ENCODE data around the gene AKAP17A.
"Not testable (repeated sequence)": the region's sequence is repeated elsewhere in the genome, so short reads cannot be mapped to it uniquely, and the experiment has no call there.

The AKAP17A gene

GRCh38 chrX:1600406-1601050 lies 9.1 kb downstream of the AKAP17A start:
- in situ Hi-C loops (cut with MboI; ENCODE audit: low sequenced_read_pairs): no loop called here

- in situ Hi-C loops (cut with MboI; ENCODE audit: low sequenced_read_pairs): no loop called here
Observed at GRCh38 chrX:1601051-1601767, 9.8 kb downstream of the AKAP17A start.

- in situ Hi-C loops (cut with MboI; ENCODE audit: low sequenced_read_pairs): no loop called here
Observed at GRCh38 chrX:1601768-1602085, 10.3 kb downstream of the AKAP17A start.

GRCh38 chrX:1602299-1602698 lies 10.9 kb downstream of the AKAP17A start:
- in situ Hi-C loops (cut with MboI; ENCODE audit: low sequenced_read_pairs): no loop called here

- in situ Hi-C loops (cut with MboI; ENCODE audit: low sequenced_read_pairs): no loop called here
Observed at GRCh38 chrX:1606496-1606895, 15.1 kb downstream of the AKAP17A start.

- in situ Hi-C loops (cut with MboI; ENCODE audit: low sequenced_read_pairs): no loop called here
Observed at GRCh38 chrX:1609311-1609710, 17.9 kb downstream of the AKAP17A start.

- in situ Hi-C loops (cut with MboI; ENCODE audit: low sequenced_read_pairs): no loop called here
Observed at GRCh38 chrX:1609762-1610161, 18.4 kb downstream of the AKAP17A start.

- in situ Hi-C loops (cut with MboI; ENCODE audit: low sequenced_read_pairs): no loop called here
Observed at GRCh38 chrX:1610166-1610565, 18.8 kb downstream of the AKAP17A start.

- in situ Hi-C loops (cut with MboI; ENCODE audit: low sequenced_read_pairs): no loop called here
Observed at GRCh38 chrX:1610736-1611135, 19.3 kb downstream of the AKAP17A start.

- in situ Hi-C loops (cut with MboI; ENCODE audit: low sequenced_read_pairs): no loop called here
Observed at GRCh38 chrX:1612641-1613286, 21.4 kb downstream of the AKAP17A start.

- in situ Hi-C loops (cut with MboI; ENCODE audit: low sequenced_read_pairs): no loop called here
Observed at GRCh38 chrX:1614927-1615326, 23.5 kb downstream of the AKAP17A start, which contains the start of gene ASMT. Gene ASMT (plus strand): TSS chrX:1615059. CDS start chrX:1615200, 141 bp downstream.

- in situ Hi-C loops (cut with MboI; ENCODE audit: low sequenced_read_pairs): no loop called here
Observed at GRCh38 chrX:1618689-1619088, 27.3 kb downstream of the AKAP17A start.

GRCh38 chrX:1623691-1624090 lies 32.3 kb downstream of the AKAP17A start:
- in situ Hi-C loops (cut with MboI; ENCODE audit: low sequenced_read_pairs): no loop called here

GRCh38 chrX:1624158-1624860 lies 32.9 kb downstream of the AKAP17A start:
- in situ Hi-C loops (cut with MboI; ENCODE audit: low sequenced_read_pairs): not testable (repeated sequence)

GRCh38 chrX:1624861-1625215 lies 33.4 kb downstream of the AKAP17A start:
- in situ Hi-C loops (cut with MboI; ENCODE audit: low sequenced_read_pairs): not testable (repeated sequence)

- in situ Hi-C loops (cut with MboI; ENCODE audit: low sequenced_read_pairs): no loop called here
Observed at GRCh38 chrX:1629244-1629643, 37.8 kb downstream of the AKAP17A start.

GRCh38 chrX:1646009-1646408 lies 54.6 kb downstream of the AKAP17A start:
- in situ Hi-C loops (cut with MboI; ENCODE audit: low sequenced_read_pairs): no loop called here

- in situ Hi-C loops (cut with MboI; ENCODE audit: low sequenced_read_pairs): loop anchor here (25.0 kb wide), 1 partner anchor 963 kb away; no protein-coding TSS in a partner anchor
Observed at GRCh38 chrX:1649621-1650020, 58.2 kb downstream of the AKAP17A start.
